ENCODE measurements around the gene HOGA1. TPM values are rescaled to one million over a fixed set of nuclear protein-coding genes. Genes with fewer than 3 reads are reported as not detected.

Gene HOGA1
- total and polyA plus RNA-seq, 9 donors, result 0.05 to 0.80 (median 0.23) TPM; not detected in 2

DNA sequence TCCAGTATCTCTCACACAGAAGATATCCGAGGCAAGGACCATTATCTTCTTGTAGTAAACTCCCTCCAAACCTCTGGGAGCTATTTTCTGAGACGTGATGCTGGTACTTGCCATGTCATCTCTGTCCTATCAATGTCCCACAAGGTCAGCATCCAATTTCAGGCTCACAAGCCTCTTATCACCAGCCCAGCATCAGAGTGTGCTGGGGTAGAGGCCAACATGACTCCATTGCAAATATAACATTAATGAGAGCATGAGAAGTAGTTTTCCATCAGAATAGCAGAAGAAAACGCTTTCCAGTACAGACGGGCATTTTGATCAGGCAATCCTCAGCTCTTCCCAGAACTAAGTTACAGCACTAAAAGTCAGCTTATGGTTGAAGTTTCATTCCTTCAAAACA is 43.5 kb downstream of the HOGA1 start:
- WGBS, 3 donors, result 52 to 64% (median 53%) methylated on average over 4 of the region's 4 CpGs
- Histone ChIP-seq H3K27ac (no peak overlapping the region), H3K9me3 (no peaks in the 10 kb centered on the region), H3K27me3 (no peaks in the 10 kb centered on the region), H3K36me3 (no peaks in the 10 kb centered on the region), H3K4me1 (ENCODE audit: insufficient read depth) (no peaks in the 10 kb centered on the region), H3K4me3 (no peak overlapping the region)
- intact Hi-C loops (cut with DNase I), result no loop called here
- DNase-seq, result no peak
- TF ChIP-seq POLR2A (IDR thresholded peaks at IDR 0.05) (no peak), EP300 (IDR thresholded peaks at IDR 0.05) (no peak)
- TF ChIP-seq, protein P1, sequence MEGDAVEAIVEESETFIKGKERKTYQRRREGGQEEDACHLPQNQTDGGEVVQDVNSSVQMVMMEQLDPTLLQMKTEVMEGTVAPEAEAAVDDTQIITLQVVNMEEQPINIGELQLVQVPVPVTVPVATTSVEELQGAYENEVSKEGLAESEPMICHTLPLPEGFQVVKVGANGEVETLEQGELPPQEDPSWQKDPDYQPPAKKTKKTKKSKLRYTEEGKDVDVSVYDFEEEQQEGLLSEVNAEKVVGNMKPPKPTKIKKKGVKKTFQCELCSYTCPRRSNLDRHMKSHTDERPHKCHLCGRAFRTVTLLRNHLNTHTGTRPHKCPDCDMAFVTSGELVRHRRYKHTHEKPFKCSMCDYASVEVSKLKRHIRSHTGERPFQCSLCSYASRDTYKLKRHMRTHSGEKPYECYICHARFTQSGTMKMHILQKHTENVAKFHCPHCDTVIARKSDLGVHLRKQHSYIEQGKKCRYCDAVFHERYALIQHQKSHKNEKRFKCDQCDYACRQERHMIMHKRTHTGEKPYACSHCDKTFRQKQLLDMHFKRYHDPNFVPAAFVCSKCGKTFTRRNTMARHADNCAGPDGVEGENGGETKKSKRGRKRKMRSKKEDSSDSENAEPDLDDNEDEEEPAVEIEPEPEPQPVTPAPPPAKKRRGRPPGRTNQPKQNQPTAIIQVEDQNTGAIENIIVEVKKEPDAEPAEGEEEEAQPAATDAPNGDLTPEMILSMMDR (IDR thresholded peaks at IDR 0.05), result no peak

DNA sequence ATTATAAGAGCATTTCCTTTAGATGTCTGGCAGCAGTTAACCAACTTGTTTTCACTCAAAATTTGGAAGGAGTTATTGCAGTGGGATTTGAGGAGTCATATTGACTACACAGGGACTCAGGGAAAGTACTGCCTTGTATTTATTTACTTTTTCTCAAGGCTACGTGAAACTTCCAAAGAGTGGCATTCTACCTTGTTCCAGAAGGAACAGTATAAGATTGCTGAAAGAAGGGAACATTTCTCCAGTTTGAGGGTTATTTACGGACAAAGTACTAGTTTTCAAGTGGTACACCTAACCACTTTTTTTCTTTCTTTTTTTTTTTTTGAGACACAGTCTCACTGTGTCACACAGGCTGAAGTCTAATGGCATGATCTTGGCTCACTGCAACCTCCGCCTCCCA is 44.0 kb downstream of the HOGA1 start:
- intact Hi-C loops (cut with DNase I), result no loop called here
- Histone ChIP-seq H3K4me1 (ENCODE audit: insufficient read depth) (no peaks in the 10 kb centered on the region), H3K4me3 (no peak overlapping the region), H3K27me3 (no peaks in the 10 kb centered on the region), H3K27ac (no peak overlapping the region), H3K36me3 (no peaks in the 10 kb centered on the region), H3K9me3 (no peaks in the 10 kb centered on the region)
- TF ChIP-seq, protein P1 (IDR thresholded peaks at IDR 0.05), result no peak
- no peak for TF ChIP-seq EP300 (IDR thresholded peaks at IDR 0.05)
- no peak for TF ChIP-seq POLR2A (IDR thresholded peaks at IDR 0.05)
- 65 to 72% (median 71%) methylated on average over 3 of the region's 3 CpGs for WGBS, 3 donors
- no peak for DNase-seq

DNA sequence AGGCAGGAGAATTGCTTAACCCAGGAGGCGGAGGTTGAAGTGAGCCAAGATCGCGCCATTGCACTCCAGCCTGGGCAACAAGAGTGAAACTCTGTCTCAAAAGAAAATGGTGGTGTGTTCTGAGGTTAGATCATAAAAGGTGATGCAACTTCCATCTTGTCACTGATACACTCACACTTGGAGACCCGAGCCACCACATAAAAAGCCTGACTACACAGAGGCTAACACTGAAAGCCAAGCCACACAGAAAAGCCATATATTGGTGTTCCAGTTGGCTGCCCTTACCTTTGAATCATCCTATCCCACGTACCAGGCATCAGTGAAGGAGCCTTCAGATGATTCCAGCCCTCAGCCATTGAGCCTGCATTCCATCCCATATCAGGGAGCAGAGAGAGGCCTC is 45.1 kb downstream of the HOGA1 start:
- intact Hi-C loops (cut with DNase I), result no loop called here
- H3K9me3 ChIP-seq, result no peaks in the 10 kb centered on the region
- H3K4me3 ChIP-seq, result no peak overlapping the region
- peaks cover 2% of the 10 kb centered on the region for H3K4me1 ChIP-seq (ENCODE audit: insufficient read depth)
- WGBS, 3 donors, result 93 to 98% (median 98%) methylated on average over 5 of the region's 5 CpGs
- H3K36me3 ChIP-seq, result no peaks in the 10 kb centered on the region
- H3K27me3 ChIP-seq, result no peaks in the 10 kb centered on the region
- H3K27ac ChIP-seq, result no peak overlapping the region
- TF ChIP-seq POLR2A (IDR thresholded peaks at IDR 0.05) (no peak), EP300 (IDR thresholded peaks at IDR 0.05) (no peak)
- TF ChIP-seq, protein P1 (IDR thresholded peaks at IDR 0.05), result no peak
- no peak for DNase-seq

DNA sequence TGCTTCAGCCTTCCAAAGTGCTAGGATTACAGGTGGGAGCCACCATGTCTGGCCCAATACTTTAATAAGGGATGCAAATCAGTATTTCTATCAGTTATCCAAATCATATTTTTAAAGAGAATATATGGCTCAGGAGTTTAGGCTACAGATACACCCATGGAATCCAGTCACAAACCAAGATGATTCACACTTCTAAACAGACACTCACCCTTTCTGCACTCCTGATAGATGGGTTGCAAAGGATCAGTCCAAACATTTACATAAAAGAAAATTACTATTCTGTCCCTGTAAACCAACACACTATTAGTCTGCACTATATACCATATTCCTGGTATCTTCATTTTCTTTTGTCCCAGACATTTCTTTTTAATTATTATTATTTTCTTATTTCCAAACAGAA is 46.9 kb downstream of the HOGA1 start:
- no peaks in the 10 kb centered on the region for H3K36me3 ChIP-seq
- H3K27ac ChIP-seq, result no peak overlapping the region
- no peak for TF ChIP-seq POLR2A (IDR thresholded peaks at IDR 0.05)
- TF ChIP-seq EP300 (IDR thresholded peaks at IDR 0.05), result no peak
- TF ChIP-seq, protein P1 (IDR thresholded peaks at IDR 0.05), result no peak
- H3K4me3 ChIP-seq, result no peak overlapping the region
- no peaks in the 10 kb centered on the region for H3K9me3 ChIP-seq
- DNase-seq, result no peak
- H3K27me3 ChIP-seq, result no peaks in the 10 kb centered on the region
- intact Hi-C loops (cut with DNase I), result no loop called here
- peaks cover 2% of the 10 kb centered on the region for H3K4me1 ChIP-seq (ENCODE audit: insufficient read depth)

All from ovary (tissue), 9 donors.